Measurements from ENCODE around the gene OSBPL3. TPM values are rescaled to one million over a fixed set of nuclear protein-coding genes. Genes with fewer than 3 reads are reported as not detected.

The OSBPL3 gene
- total RNA-seq, 2 donors from 2014 or later = 9.0 to 14.8 TPM

DNA sequence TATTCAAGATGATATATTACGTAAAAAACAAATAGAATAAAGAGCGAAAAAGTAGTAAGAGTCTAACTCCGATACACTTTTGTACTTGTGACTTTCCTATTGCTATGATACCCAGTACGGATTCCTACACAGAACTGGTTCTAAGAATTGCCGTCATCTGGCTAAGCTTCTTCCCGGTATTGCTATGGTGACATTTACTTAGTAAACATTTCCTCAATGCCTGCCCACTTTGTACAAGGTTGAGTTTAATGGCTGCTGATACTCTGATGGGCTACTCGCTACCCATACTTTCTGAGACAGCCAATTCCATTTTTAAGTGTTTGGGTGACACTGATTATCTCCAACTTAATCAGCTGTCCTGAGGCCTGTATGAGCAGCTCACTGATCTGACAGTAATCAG is 55.6 kb downstream of the OSBPL3 start:
- no peaks in the 10 kb centered on the region for H3K9me3 ChIP-seq
- DNase-seq = no peak

DNA sequence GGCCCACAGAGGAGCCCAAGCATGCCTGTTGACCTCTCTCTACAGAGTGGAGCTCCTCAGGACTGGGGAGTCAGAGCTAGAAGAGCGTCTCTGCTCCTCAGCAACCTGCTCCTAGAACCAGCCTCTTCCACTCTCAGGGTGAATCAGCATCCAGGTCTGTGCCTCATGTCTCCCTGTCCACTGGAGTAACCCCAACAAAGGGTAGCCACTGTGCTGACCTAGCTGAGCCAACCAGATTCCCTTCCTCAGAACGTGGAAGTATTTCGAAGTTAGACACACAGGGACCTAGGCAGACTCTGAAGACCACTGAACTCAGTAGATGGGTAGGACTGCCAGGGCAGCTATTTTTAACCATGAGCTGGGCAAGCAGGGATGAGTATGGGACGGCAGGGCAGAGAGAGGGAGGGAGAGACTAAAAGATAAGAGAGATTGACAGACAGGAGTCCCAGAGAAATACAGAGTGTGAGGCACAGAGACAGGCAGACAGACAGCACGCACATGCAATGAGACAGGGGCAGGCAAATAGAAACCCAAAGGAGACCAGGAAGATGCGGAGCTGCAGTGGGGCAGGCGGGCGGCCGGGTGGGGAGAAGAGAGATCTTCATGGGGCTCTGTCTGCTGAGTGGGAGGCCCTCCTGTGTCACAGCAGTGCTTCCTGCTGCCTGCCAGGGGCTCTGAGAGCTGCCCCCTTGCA is 56.7 kb downstream of the OSBPL3 start:
- H3K9ac ChIP-seq (ENCODE audit: low read depth in 2 of 2, low read length in 2 of 2) = no peak overlapping the region
- H3K27ac ChIP-seq = no peak overlapping the region

More for the DNA sequence above, 55.6 kb downstream of the OSBPL3 start:
- no peak overlapping the region for H3K9ac ChIP-seq (ENCODE audit: low read depth in 2 of 2, low read length in 2 of 2)
- no peaks in the 10 kb centered on the region for H3K36me3 ChIP-seq
- intact Hi-C loops (cut with DNase I) = no loop called here
- no peak overlapping the region for H3K4me3 ChIP-seq
- TF ChIP-seq, protein P1, sequence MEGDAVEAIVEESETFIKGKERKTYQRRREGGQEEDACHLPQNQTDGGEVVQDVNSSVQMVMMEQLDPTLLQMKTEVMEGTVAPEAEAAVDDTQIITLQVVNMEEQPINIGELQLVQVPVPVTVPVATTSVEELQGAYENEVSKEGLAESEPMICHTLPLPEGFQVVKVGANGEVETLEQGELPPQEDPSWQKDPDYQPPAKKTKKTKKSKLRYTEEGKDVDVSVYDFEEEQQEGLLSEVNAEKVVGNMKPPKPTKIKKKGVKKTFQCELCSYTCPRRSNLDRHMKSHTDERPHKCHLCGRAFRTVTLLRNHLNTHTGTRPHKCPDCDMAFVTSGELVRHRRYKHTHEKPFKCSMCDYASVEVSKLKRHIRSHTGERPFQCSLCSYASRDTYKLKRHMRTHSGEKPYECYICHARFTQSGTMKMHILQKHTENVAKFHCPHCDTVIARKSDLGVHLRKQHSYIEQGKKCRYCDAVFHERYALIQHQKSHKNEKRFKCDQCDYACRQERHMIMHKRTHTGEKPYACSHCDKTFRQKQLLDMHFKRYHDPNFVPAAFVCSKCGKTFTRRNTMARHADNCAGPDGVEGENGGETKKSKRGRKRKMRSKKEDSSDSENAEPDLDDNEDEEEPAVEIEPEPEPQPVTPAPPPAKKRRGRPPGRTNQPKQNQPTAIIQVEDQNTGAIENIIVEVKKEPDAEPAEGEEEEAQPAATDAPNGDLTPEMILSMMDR (IDR thresholded peaks at IDR 0.05) = no peak
- H3K4me1 ChIP-seq = no peaks in the 10 kb centered on the region
- H3K27me3 ChIP-seq = no peaks in the 10 kb centered on the region
- no peak overlapping the region for H3K27ac ChIP-seq

DNA sequence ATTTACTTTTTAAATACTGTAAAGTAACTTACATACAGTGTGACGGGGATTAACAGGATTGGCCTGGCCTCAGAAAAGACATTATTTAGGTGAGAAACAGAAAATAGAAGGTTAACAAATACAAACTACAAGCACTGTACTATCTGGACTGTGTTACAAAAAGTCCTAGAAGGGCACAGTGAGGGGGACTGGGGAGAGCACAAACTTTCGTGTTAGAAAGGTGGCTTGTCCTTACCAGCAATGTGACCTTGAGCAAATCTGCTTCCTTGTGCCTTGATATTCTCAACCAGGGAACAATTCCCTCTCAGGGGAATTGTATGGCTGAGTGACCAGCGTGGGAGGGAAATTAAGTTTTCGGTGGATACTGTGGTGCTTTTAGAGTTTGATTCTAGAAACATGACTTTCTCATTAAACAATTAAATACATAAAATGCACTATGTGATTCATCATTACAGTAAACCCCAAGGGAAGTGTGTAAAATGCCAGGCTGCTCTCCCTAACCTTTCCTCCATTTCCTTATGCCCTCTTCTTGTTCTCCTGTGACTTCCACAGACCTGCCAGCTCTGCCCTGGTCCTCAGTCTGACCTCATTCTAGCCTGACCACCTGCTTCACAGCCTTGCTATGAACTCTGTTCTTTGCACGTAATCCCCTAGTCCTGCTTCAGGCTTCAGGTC is 57.7 kb downstream of the OSBPL3 start:
- H3K9ac ChIP-seq (ENCODE audit: low read depth in 2 of 2, low read length in 2 of 2) = no peak overlapping the region
- TF ChIP-seq, protein P1 (IDR thresholded peaks at IDR 0.05) = no peak
- no peak overlapping the region for H3K4me3 ChIP-seq
- intact Hi-C loops (cut with DNase I) = no loop called here
- no peak for DNase-seq
- H3K36me3 ChIP-seq = no peaks in the 10 kb centered on the region
- no peak overlapping the region for H3K27ac ChIP-seq
- H3K4me1 ChIP-seq = no peaks in the 10 kb centered on the region
- H3K27me3 ChIP-seq = no peaks in the 10 kb centered on the region
- H3K9me3 ChIP-seq = no peaks in the 10 kb centered on the region

More for the DNA sequence above, 56.7 kb downstream of the OSBPL3 start:
- DNase-seq = no peak
- Histone ChIP-seq H3K27me3 (no peaks in the 10 kb centered on the region), H3K4me1 (no peaks in the 10 kb centered on the region), H3K4me3 (no peak overlapping the region), H3K36me3 (no peaks in the 10 kb centered on the region), H3K9me3 (no peaks in the 10 kb centered on the region)
- TF ChIP-seq, protein P1 (IDR thresholded peaks at IDR 0.05) = no peak
- intact Hi-C loops (cut with DNase I) = no loop called here

DNA sequence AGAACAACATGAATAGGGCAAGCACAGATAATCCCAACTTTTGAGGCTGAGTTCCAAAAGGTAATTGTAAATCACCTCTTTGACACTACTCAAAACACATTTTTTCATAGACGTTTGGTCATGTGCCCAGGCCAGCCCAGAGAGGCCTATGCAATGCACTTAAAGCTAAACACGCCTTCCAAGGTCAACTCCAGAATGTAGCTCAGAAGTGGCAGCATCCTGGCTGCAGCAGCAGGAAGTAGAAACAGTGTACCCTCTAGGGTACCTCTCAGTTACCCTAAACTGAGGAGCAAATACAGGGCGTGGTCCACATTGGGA is 58.7 kb downstream of the OSBPL3 start:
- TF ChIP-seq, protein P1 (IDR thresholded peaks at IDR 0.05) = no peak
- Histone ChIP-seq H3K9ac (ENCODE audit: low read depth in 2 of 2, low read length in 2 of 2) (no peak overlapping the region), H3K9me3 (no peaks in the 10 kb centered on the region), H3K36me3 (no peaks in the 10 kb centered on the region), H3K4me1 (no peaks in the 10 kb centered on the region), H3K27me3 (no peaks in the 10 kb centered on the region), H3K27ac (no peak overlapping the region), H3K4me3 (no peak overlapping the region)
- DNase-seq = no peak
- intact Hi-C loops (cut with DNase I) = no loop called here

DNA sequence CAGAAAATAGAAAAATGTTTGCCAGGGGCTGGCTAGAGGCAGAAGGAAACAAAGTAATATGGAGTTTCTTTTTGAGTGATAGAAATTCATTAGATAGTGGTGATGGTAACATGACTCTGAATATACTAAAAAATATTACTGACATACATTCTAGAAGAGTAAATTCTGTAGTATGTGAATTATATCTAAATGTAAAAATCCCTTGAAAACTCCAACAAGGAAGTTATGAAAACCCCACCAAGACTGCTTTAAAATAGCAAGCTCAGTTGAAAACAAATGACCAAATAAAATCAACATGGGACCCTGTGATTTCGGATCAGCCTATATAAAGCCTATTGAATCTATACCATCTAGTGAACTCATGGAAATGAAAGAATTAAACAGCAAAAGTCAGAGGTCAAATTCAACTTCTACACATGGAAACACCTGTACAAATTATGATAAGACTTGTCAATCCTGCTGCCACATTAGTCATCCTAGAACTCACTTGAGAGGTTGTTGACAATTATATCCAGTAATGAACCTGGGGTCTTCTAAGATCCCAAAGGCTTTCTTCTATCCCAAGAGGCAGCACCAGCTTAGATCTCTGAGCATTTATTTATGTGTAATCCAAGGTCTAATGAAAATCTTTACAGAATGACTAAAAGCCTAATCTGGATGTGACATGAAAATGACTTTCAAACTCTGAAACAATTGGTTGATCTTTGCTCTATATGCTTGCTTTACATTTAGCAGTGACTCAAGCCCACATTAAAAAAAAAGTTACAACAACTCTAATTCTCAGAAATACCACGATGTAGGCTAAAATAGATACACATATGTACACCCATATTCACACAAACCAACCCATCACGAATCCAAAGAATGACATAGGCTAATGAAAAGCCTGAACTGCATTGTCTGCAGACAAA is 59.3 kb downstream of the OSBPL3 start:
- Histone ChIP-seq H3K9me3 (no peaks in the 10 kb centered on the region), H3K27ac (no peak overlapping the region), H3K4me1 (no peaks in the 10 kb centered on the region), H3K36me3 (no peaks in the 10 kb centered on the region), H3K9ac (ENCODE audit: low read depth in 2 of 2, low read length in 2 of 2) (no peak overlapping the region), H3K4me3 (no peak overlapping the region), H3K27me3 (no peaks in the 10 kb centered on the region)
- no peak for DNase-seq
- intact Hi-C loops (cut with DNase I) = no loop called here
- TF ChIP-seq, protein P1 (IDR thresholded peaks at IDR 0.05) = no peak

Measured in colonic mucosa (tissue), 4 donors.